H1 (cell line): ENCODE data around the gene PBX1. TPM values are rescaled to one million over a fixed set of nuclear protein-coding genes. Genes with fewer than 3 reads are reported as not detected.

Experiments used
- CTCF ChIA-PET: fragments of 300-600 bp; sonication (Branson Sonifier 250); formaldehyde crosslinking; loops from one replicate; lab custom pipeline; 2021; ENCODE audit not compliant: partially characterized antibody; lab: Charles Lee
- POLR2A ChIA-PET: fragments of 300-600 bp; sonication (Branson Sonifier 250); formaldehyde crosslinking; loops from one replicate; lab custom pipeline; 2021; ENCODE audit warnings: inconsistent platforms; ENCODE audit not compliant: partially characterized antibody; lab: Charles Lee
- DNase-seq, 2 experiments: peaks; one replicate each; pipeline versions ENCODE4 v3.0.0 to v3.0.0-alpha.2; 2010 to 2022; ENCODE audit warnings: low spot score in 2 of 2, low read depth in 1 of 2, mixed read lengths in 1 of 2
- FAIRE-seq: peaks from 2 replicates; lab custom pipeline; 2011; peaks lifted over from hg19 to GRCh38; lab: Jason Lieb, UNC
- H2AFZ ChIP-seq: 2 replicates; pipeline ENCODE4 v1.8.1; 2012; ENCODE audit warnings: low read length, inconsistent platforms
- H2AK5ac ChIP-seq: 2 replicates; pipeline ENCODE4 v1.6.1; 2013; ENCODE audit warnings: low read depth, low read length
- H2BK120ac ChIP-seq: replicated peaks from 2 replicates; pipeline ENCODE3; 2013; ENCODE audit warnings: low read depth, low read length, inconsistent platforms
- H2BK12ac ChIP-seq: 2 replicates; pipeline ENCODE4 v1.6.1; 2013; ENCODE audit warnings: low read depth, low read length
- H2BK15ac ChIP-seq: 2 replicates; pipeline ENCODE4 v1.6.1; 2013; ENCODE audit warnings: low read length
- H2BK20ac ChIP-seq: 2 replicates; pipeline ENCODE4 v1.6.1; 2013; ENCODE audit warnings: low read length
- H2BK5ac ChIP-seq: 2 replicates; pipeline ENCODE4 v1.6.1; 2013; ENCODE audit warnings: low read depth, low read length
- H3K14ac ChIP-seq: 2 replicates; pipeline ENCODE4 v1.6.1; 2013; ENCODE audit warnings: inconsistent platforms; ENCODE audit not compliant: insufficient read length
- H3K18ac ChIP-seq: 2 replicates; pipeline ENCODE4 v1.6.1; 2013; ENCODE audit warnings: low read length; ENCODE audit errors: extremely low read depth
- H3K23ac ChIP-seq: 2 replicates; pipeline ENCODE4 v1.6.1; 2013; ENCODE audit warnings: inconsistent platforms; ENCODE audit not compliant: insufficient read length
- H3K23me2 ChIP-seq: 2 replicates; pipeline ENCODE4 v1.6.1; 2013; ENCODE audit warnings: low read depth, low read length
- H3K27ac ChIP-seq: 2 replicates; pipeline ENCODE4 v1.6.1; 2011; ENCODE audit warnings: low read depth, low read length, inconsistent platforms
- H3K27me3 ChIP-seq, 4 experiments: replicated peaks in 1 of 4; 1 replicate in 1 of 4; 2 replicates in 3 of 4; pipeline versions ENCODE4 v1.6.1 to v1.8.1; 2011 to 2013; ENCODE audit warnings: low read length in 3 of 4, mild to moderate bottlenecking in 3 of 4, inconsistent platforms in 2 of 4, mixed read lengths in 2 of 4, moderate library complexity in 1 of 4; ENCODE audit not compliant: control insufficient read depth in 3 of 4, insufficient read depth in 3 of 4; ENCODE audit errors: extremely low read depth in 1 of 4
- H3K36me3 ChIP-seq, 4 experiments: 2 replicates each; pipeline versions ENCODE4 v1.6.1 to v1.8.1; 2011 to 2013; ENCODE audit warnings: mild to moderate bottlenecking in 4 of 4, low read length in 3 of 4, moderate library complexity in 2 of 4, control low read depth in 1 of 4, inconsistent platforms in 1 of 4; ENCODE audit not compliant: insufficient read depth in 4 of 4, control insufficient read depth in 2 of 4
- H3K4ac ChIP-seq: replicated peaks from 2 replicates; pipeline ENCODE3; 2013; ENCODE audit warnings: low read length, low read depth, mixed read lengths, inconsistent platforms; ENCODE audit not compliant: insufficient read length
- H3K4me1 ChIP-seq, 4 experiments: replicated peaks in 1 of 4; 1 replicate in 1 of 4; 2 replicates in 3 of 4; pipeline versions ENCODE4 v1.6.1 to v1.8.1; 2011 to 2013; ENCODE audit warnings: low read length in 3 of 4, inconsistent platforms in 2 of 4, mixed read lengths in 1 of 4; ENCODE audit not compliant: insufficient read depth in 4 of 4, control insufficient read depth in 3 of 4
- H3K4me2 ChIP-seq, 2 experiments: 2 replicates each; pipeline versions ENCODE4 v1.6.1 to v1.8.1; 2011 to 2013; ENCODE audit warnings: low read depth in 2 of 2, low read length in 2 of 2, control low read depth in 1 of 2, inconsistent platforms in 1 of 2, mild to moderate bottlenecking in 1 of 2; ENCODE audit not compliant: insufficient read depth in 1 of 2
- H3K4me3 ChIP-seq, 4 experiments: fragments of 200-600, 300-600 bp in 1 of 4; sonication (generic), shearing (Covaris generic), sonication (Bioruptor Twin) in 1 of 4; 2 replicates each; pipeline versions ENCODE4 v1.5.1 to v1.8.1; 2011 to 2016; ENCODE audit warnings: low read length in 4 of 4, low read depth in 3 of 4, control low read depth in 2 of 4, inconsistent platforms in 2 of 4, mild to moderate bottlenecking in 2 of 4, mixed read lengths in 1 of 4, moderate library complexity in 1 of 4; ENCODE audit not compliant: insufficient read depth in 2 of 4; ENCODE audit errors: extremely low read depth in 1 of 4
- H3K56ac ChIP-seq: replicated peaks from 2 replicates; pipeline ENCODE3; 2013; ENCODE audit warnings: low read depth, mild to moderate bottlenecking, mixed read lengths, low read length, inconsistent platforms; ENCODE audit not compliant: insufficient read length
- H3K79me1 ChIP-seq: 2 replicates; pipeline ENCODE4 v1.6.1; 2013; ENCODE audit warnings: low read depth, low read length, control low read depth
- H3K79me2 ChIP-seq, 2 experiments: 2 replicates each; pipeline versions ENCODE4 v1.6.1 to v1.8.1; 2012 to 2013; ENCODE audit warnings: low read length in 2 of 2, mild to moderate bottlenecking in 2 of 2, inconsistent platforms in 1 of 2; ENCODE audit not compliant: insufficient read depth in 2 of 2, control insufficient read depth in 1 of 2
- H3K9ac ChIP-seq, 4 experiments: replicated peaks in 1 of 4; 1 replicate in 1 of 4; 2 replicates in 3 of 4; pipeline versions ENCODE4 v1.6.1 to v1.8.1; 2011 to 2013; ENCODE audit warnings: low read depth in 3 of 4, low read length in 3 of 4, control low read depth in 2 of 4, mild to moderate bottlenecking in 2 of 4, moderate library complexity in 2 of 4, inconsistent platforms in 1 of 4; ENCODE audit errors: extremely low read depth in 1 of 4
- H3K9me3 ChIP-seq, 2 experiments: 2 replicates each; pipeline versions ENCODE4 v1.6.1 to v1.8.1; 2012 to 2013; ENCODE audit warnings: mild to moderate bottlenecking in 2 of 2, moderate library complexity in 2 of 2, control low read depth in 1 of 2, inconsistent platforms in 1 of 2, low read depth in 1 of 2, low read length in 1 of 2, mixed read lengths in 1 of 2; ENCODE audit not compliant: insufficient read depth in 2 of 2
- H4K20me1 ChIP-seq, 2 experiments: replicated peaks in 1 of 2; 2 replicates each; pipeline versions ENCODE3 to v1.8.1; 2011 to 2013; ENCODE audit warnings: inconsistent platforms in 2 of 2, low read length in 2 of 2, mild to moderate bottlenecking in 1 of 2; ENCODE audit not compliant: insufficient read depth in 2 of 2, control insufficient read depth in 1 of 2
- H4K5ac ChIP-seq: 2 replicates; pipeline ENCODE4 v1.6.1; 2013; ENCODE audit warnings: low read length, low read depth, mixed read lengths, inconsistent platforms; ENCODE audit not compliant: insufficient read length
- H4K8ac ChIP-seq: 2 replicates; pipeline ENCODE4 v1.8.0; 2013; ENCODE audit warnings: mild to moderate bottlenecking, moderate library complexity, low read length, inconsistent platforms; ENCODE audit not compliant: insufficient read depth; ENCODE audit errors: extremely low read depth
- H4K91ac ChIP-seq: replicated peaks from 2 replicates; pipeline ENCODE3; 2013; ENCODE audit warnings: low read length, mixed read lengths, inconsistent platforms; ENCODE audit not compliant: insufficient read length
- BCL11A ChIP-seq, 2 experiments: IDR thresholded peaks; one replicate each; pipeline ENCODE4 v1.6.1; 2011; ENCODE audit warnings: low read depth in 2 of 2, low read length in 2 of 2, mild to moderate bottlenecking in 2 of 2
- CEBPB ChIP-seq: IDR thresholded peaks from 2 replicates; pipeline ENCODE4 v1.6.1; 2012; ENCODE audit warnings: low read depth, low read length
- EZH2 ChIP-seq: fragments of 200-600 bp; sonication (generic); IDR thresholded peaks from 2 replicates; pipeline ENCODE4 v1.7.1; 2012; ENCODE audit warnings: low read depth, mild to moderate bottlenecking, moderate library complexity, low read length, inconsistent platforms; ENCODE audit not compliant: severe bottlenecking
- MAFK ChIP-seq: IDR thresholded peaks from 2 replicates; pipeline ENCODE4 v1.6.1; 2012; ENCODE audit warnings: low read depth, mild to moderate bottlenecking, improper control_type of control experiment, low read length
- RAD21 ChIP-seq, 2 experiments: IDR thresholded peaks in 1 of 2; conservative IDR thresholded peaks in 1 of 2; 2 replicates each; pipeline ENCODE4 v1.6.1; 2011; ENCODE audit warnings: low read depth in 2 of 2, low read length in 2 of 2, improper control_type of control experiment in 1 of 2, inconsistent platforms in 1 of 2, mild to moderate bottlenecking in 1 of 2, moderate library complexity in 1 of 2
- WGBS, 2 experiments: shearing (Covaris generic) in 1 of 2; methylation state at CpG; one replicate each; pipeline versions ENCODE4 v1.1.6 to v1.1.7; 2013 to 2015; ENCODE audit warnings: low lambda C conversion rate in 2 of 2, mixed read lengths in 2 of 2, inconsistent platforms in 1 of 2, low coverage in 1 of 2, missing lambda C conversion rate in 1 of 2; ENCODE audit not compliant: insufficient replicate concordance in 2 of 2, insufficient coverage in 1 of 2, insufficient read length in 1 of 2; ENCODE audit errors: extremely low coverage in 1 of 2, missing lambda C conversion rate in 1 of 2; 5-methylcytosine and 5-hydroxymethylcytosine counted together
- polyA plus RNA-seq, 7 experiments: library from polyadenylated mRNA; depleted of rRNA in 3 of 7; stranded (reverse) in 5 of 7; unstranded in 2 of 7; fragments of >200 nt in 5 of 7; fragments of 200-250 nt in 2 of 7; gene quantifications; 1 replicate in 5 of 7; 2 replicates in 1 of 7; 4 replicates in 1 of 7; pipeline versions ENCODE4 v1.2.1 to v1.2.3, GENCODE V29; 2011 to 2013; ENCODE audit warnings: missing spikeins in 2 of 7, mixed read lengths in 2 of 7
- total RNA-seq: library from RNA; stranded (reverse); fragmentation: NEBNext Ultra II Directional; extraction: Animal tissue kit (Norgen Biotek cat#: 25700); gene quantifications from 2 replicates; pipeline ENCODE4 v1.2.1, GENCODE V29; 2021

The PBX1 gene
- total and polyA plus RNA-seq, 2 of the 8 experiments (the other 6 are each of a cell fraction or from before 2014, with no cell fraction given): 87.4 to 124 TPM

GRCh38 chr1:164733734-164734133, 174.8 kb downstream of the PBX1 start:
- Histone ChIP-seq H3K18ac (no peak overlapping the region), H4K5ac (no peak overlapping the region), H2BK20ac (no peak overlapping the region), H3K4me3 (no peak overlapping the region), H3K4me2 (no peak overlapping the region), H3K14ac (no peak overlapping the region), H2BK12ac (no peak overlapping the region), H3K27me3 (no peaks in the 10 kb centered on the region), H4K20me1 (peaks cover 11 to 19% of the 10 kb centered on the region in 2 experiments), H4K91ac (no peak overlapping the region), H3K4me1 (peaks cover 0 to 21% (median 13%) of the 10 kb centered on the region in 4 experiments; a peak in 4 of 7 replicates), H3K79me2 (peaks cover 3 to 90% of the 10 kb centered on the region in 2 experiments; a peak in 3 of 4 replicates), H2BK120ac (no peak overlapping the region), H3K56ac (no peak overlapping the region), H3K79me1 (peaks cover 10% of the 10 kb centered on the region; the same call in 1 of the 2 replicates), H4K8ac (no peak overlapping the region), H3K4ac (no peak overlapping the region), H3K9ac (no peak overlapping the region), H3K23ac (no peak overlapping the region), H2AFZ (no peak overlapping the region), H3K9me3 (no peaks in the 10 kb centered on the region), H2BK5ac (no peak overlapping the region), H3K27ac (no peak overlapping the region), H3K36me3 (no peaks in the 10 kb centered on the region), H2BK15ac (no peak overlapping the region), H3K23me2 (no peaks in the 10 kb centered on the region), H2AK5ac (no peak overlapping the region)
- FAIRE-seq: no peak
- CTCF ChIA-PET: no interaction called here
- POLR2A ChIA-PET: no interaction called here
- TF ChIP-seq CEBPB: no peak
- no peak for TF ChIP-seq EZH2
- no peak for TF ChIP-seq RAD21 (IDR thresholded peaks at IDR 0.05 in 1 of 2, conservative IDR thresholded peaks at IDR 0.05 in 1 of 2; ENCODE audit: low read depth in 2 of 2, low read length in 2 of 2)
- peak; percentile 66 for TF ChIP-seq MAFK
- no peak for TF ChIP-seq BCL11A (IDR thresholded peaks at IDR 0.05; ENCODE audit: low read depth in 2 of 2, low read length in 2 of 2)
- no peak for DNase-seq
- WGBS, 2 experiments: 88% methylated on average over 4 of the region's 4 CpGs; no CpG with 5 or more reads in 1 of the 2 experiments
